Heart right ventricle (tissue), 16 donors: ENCODE data around the gene DUSP28. TPM values are rescaled to one million over a fixed set of nuclear protein-coding genes. Genes with fewer than 3 reads are reported as not detected.
A peak's percentile ranks its signal among the peaks of the same experiment; 100 is the strongest.

ENCODE experiments used
- ATAC-seq, 8 donors: fragments of 200-7000 bp; cut with Tn5 transposase; one replicate each; pipeline ENCODE4 v1.9.1; 2020; ENCODE audit warnings: mild to moderate bottlenecking in 8 of 8, moderate library complexity in 8 of 8, moderate number of reproducible peaks in 1 of 8
- DNase-seq, 2 donors: peaks; one replicate each; pipeline ENCODE4 v3.0.0-alpha.2; 2020
- H3K27ac ChIP-seq, 10 donors: fragments of 200-600 bp; sonication (generic) in 2 of 10; one replicate each; pipeline versions ENCODE4 v1.5.0 to v1.8.0; 2020 to 2022; ENCODE audit warnings: mild to moderate bottlenecking in 3 of 10
- H3K27me3 ChIP-seq, 7 donors: fragments of 200-600 bp; one replicate each; pipeline ENCODE4 v1.8.0; 2021 to 2022; ENCODE audit warnings: mild to moderate bottlenecking in 2 of 7
- H3K36me3 ChIP-seq, 9 donors: fragments of 200-600 bp; sonication (generic) in 1 of 9; one replicate each; pipeline versions ENCODE4 v1.5.0 to v1.8.0; 2020 to 2022; ENCODE audit warnings: mild to moderate bottlenecking in 2 of 9
- H3K4me1 ChIP-seq, 9 donors: fragments of 200-600 bp; sonication (generic) in 1 of 9; one replicate each; pipeline versions ENCODE4 v1.5.0 to v1.8.0; 2020 to 2022; ENCODE audit warnings: mild to moderate bottlenecking in 4 of 9
- H3K4me3 ChIP-seq, 10 donors: fragments of 200-600 bp; sonication (generic) in 2 of 10; one replicate each; pipeline versions ENCODE4 v1.5.0 to v1.8.0; 2020 to 2022; ENCODE audit warnings: mild to moderate bottlenecking in 7 of 10, moderate library complexity in 2 of 10
- H3K9me3 ChIP-seq, 11 donors: fragments of 200-600 bp in 10 of 11; sonication (generic) in 2 of 11; one replicate each; pipeline versions ENCODE4 v1.5.0 to v1.8.0; 2013 to 2022; ENCODE audit warnings: mild to moderate bottlenecking in 2 of 11, control low read depth in 1 of 11, moderate library complexity in 1 of 11
- WGBS, 2 donors: extraction: QIAGEN DNeasy Blood & Tissue Kit; methylation state at CpG; one replicate each; pipeline ENCODE4 v1.1.7; 2013; ENCODE audit warnings: inconsistent platforms in 1 of 2; 5-methylcytosine and 5-hydroxymethylcytosine counted together
- intact Hi-C, 10 donors: fragments of 100-400 bp; cut with DNase I; formaldehyde crosslinking; loops; one replicate each; pipeline versions ENCODE4 v1.11.1 to v1.14.2; 2022
- polyA plus RNA-seq, 2 donors: library from polyadenylated mRNA; stranded (reverse); fragments of 200-250 nt; gene quantifications; one replicate each; pipeline ENCODE4 v1.2.3, GENCODE V29; 2013
- total RNA-seq, 10 donors: library from RNA; stranded (reverse); fragmentation: NEBNext Ultra II Directional in 3 of 10; extraction: Animal tissue kit (Norgen Biotek cat#: 25700) in 3 of 10; gene quantifications; one replicate each; pipeline versions ENCODE4 v1.2.1 to v1.2.4, GENCODE V29; 2021 to 2023
- TF ChIP-seq, protein P1 (sequence below), 9 donors: fragments of 200-600 bp; sonication (generic) in 2 of 9; IDR thresholded peaks; one replicate each; pipeline versions ENCODE4 v1.5.0 to v1.8.0; 2021 to 2022; ENCODE audit warnings: antibody characterized with exemption in 9 of 9, mild to moderate bottlenecking in 5 of 9, moderate library complexity in 1 of 9
- donor health status: Arrhythmogenic right ventricular cardiomyopathy.
- donor health status: ischemic (EF 13 %, LVEDD 7.1; RV severe dilation, severe dysfunction).
- donor health status: healthy with polysubstance abuse.
- donor health status: DM: no; HTN: yes; CAD: no.
- donor health status: DM: no; HTN: no; CAD: no.
- donor health status: ischemic (EF 25% LVEDD 6.9; RV normal size, moderate dysfunction).
- donor health status: ischemic (EF 25% LVEDD 5.7; RV mildly dilated, moderate dysfunction).
- donor health status: healthy.
- donor health status: DM: yes; HTN: yes; CAD: no.
- donor health status: Ischemic cardiomyopathy.
- donor health status: ischemic (EF 35%, LVEDD 5.7; RV mildly dilated, moderate dysfunction).
- donor health status: nonischemic (EF 11% LVEDD 7.7; RV severe dilation, severe dysfunction).
- donor health status: DM: yes; HTN: yes; CAD: no.
- donor health status: PGD.
- donor health status: ischemic (EF 29% LVEDD 5.4; RV normal size, mild dysfunction).
- donor health status: nonischemic (EF 23%, LVEDD 6.1; RV moderate dilation, normal function).

DUSP28 gene
- total and polyA plus RNA-seq, 12 donors, result 4.7 to 22.1 (median 13.4) TPM

DNA sequence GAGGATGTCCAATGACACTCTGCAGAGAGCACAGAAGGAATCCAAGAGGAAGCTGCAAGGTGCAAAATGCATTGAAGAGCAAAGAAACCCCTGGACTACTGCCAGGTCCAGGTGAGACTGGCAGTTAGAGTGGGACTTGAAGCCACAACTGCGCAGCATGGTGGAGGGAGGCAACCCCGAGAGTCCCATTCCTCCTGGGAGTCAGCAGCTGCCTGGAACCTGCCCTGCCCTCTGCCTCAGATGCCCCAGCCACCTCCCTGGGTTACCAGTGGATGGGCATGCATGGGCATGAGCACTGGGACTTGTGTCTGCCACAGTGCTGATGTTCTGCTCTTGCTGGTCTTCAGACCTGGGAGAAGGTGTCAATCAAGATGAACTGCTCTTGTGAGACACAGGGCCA is 45.5 kb upstream of the DUSP28 start:
- intact Hi-C loops, result loop anchor here in 8 of 10 donors (5.0 to 10.0 kb wide), 7 partner anchors 188 to 330 kb away; no protein-coding TSS in a partner anchor
- H3K27me3 ChIP-seq, result peaks cover 0 to 11% (median 0%) of the 10 kb centered on the region in 7 donors
- H3K9me3 ChIP-seq, result no peaks in the 10 kb centered on the region
- TF ChIP-seq, protein P1, sequence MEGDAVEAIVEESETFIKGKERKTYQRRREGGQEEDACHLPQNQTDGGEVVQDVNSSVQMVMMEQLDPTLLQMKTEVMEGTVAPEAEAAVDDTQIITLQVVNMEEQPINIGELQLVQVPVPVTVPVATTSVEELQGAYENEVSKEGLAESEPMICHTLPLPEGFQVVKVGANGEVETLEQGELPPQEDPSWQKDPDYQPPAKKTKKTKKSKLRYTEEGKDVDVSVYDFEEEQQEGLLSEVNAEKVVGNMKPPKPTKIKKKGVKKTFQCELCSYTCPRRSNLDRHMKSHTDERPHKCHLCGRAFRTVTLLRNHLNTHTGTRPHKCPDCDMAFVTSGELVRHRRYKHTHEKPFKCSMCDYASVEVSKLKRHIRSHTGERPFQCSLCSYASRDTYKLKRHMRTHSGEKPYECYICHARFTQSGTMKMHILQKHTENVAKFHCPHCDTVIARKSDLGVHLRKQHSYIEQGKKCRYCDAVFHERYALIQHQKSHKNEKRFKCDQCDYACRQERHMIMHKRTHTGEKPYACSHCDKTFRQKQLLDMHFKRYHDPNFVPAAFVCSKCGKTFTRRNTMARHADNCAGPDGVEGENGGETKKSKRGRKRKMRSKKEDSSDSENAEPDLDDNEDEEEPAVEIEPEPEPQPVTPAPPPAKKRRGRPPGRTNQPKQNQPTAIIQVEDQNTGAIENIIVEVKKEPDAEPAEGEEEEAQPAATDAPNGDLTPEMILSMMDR (IDR thresholded peaks at IDR 0.05), result no peak
- no peak overlapping the region for H3K4me3 ChIP-seq
- no peak for ATAC-seq
- no peak for DNase-seq
- peaks cover 0 to 21% (median 0%) of the 10 kb centered on the region in 9 donors for H3K36me3 ChIP-seq
- peaks cover 0 to 11% (median under 1%) of the 10 kb centered on the region in 9 donors for H3K4me1 ChIP-seq
- 97 to 98% methylated on average over 2 of the region's 2 CpGs for WGBS, 2 donors
- no peak overlapping the region for H3K27ac ChIP-seq

DNA sequence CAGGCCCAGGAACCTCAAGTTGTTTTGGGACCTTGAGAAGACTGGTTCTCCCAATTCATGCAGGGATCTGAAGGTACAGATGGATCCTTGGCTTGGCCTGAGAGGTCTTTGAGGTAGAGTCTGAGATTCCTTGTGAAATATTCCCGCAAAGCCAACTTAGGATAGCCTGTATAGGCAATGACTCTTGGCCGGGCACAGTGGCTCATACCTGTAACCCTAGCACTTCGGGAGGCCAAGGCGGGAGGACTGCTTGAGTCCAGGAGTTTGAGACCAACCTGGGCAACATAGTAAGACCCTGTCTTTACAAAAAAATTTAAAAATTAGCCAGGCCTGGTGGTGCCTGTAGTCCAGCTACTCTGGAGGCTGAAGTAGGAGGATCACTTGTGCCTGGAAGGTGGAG is 42.8 kb upstream of the DUSP28 start:
- TF ChIP-seq, protein P1 (IDR thresholded peaks at IDR 0.05), result no peak
- DNase-seq (no peak), ATAC-seq (no peak)
- intact Hi-C loops, result loop anchor here in 7 of 10 donors (10.0 kb wide), 3 partner anchors 187 to 327 kb away; no protein-coding TSS in a partner anchor
- Histone ChIP-seq H3K27me3 (peaks cover 0 to 23% (median 0%) of the 10 kb centered on the region in 7 donors), H3K9me3 (peaks cover 0 to 8% (median 0%) of the 10 kb centered on the region in 11 donors), H3K27ac (no peak overlapping the region), H3K4me1 (peaks cover 0 to 20% (median 7%) of the 10 kb centered on the region in 9 donors), H3K36me3 (peaks cover 0 to 9% (median 0%) of the 10 kb centered on the region in 9 donors), H3K4me3 (no peak overlapping the region)
- WGBS, 2 donors, result 95 to 96% methylated on average over 4 of the region's 4 CpGs

DNA sequence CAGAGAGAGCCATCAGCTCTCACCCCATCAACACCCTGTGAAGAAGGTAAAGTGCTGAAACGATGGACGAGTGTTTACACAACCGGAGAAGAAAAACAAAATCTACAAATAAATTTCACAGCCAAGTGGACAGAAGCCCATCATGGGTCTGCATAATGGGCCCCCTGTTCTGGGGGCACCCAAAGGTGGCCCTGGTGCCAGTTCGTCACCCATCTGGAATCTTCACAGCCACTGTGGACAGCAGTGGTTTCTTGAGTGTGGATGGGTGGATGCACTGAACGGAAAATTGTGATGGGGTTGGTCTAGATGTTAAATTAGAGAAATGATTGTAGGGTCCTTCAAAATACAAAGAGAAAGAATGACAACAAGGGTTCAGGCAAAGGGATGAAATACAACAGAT is 41.2 kb upstream of the DUSP28 start:
- H3K27ac ChIP-seq, result no peak overlapping the region
- WGBS, 2 donors, result 89 to 93% methylated on average over 5 of the region's 5 CpGs
- no peak overlapping the region for H3K4me3 ChIP-seq
- peaks cover 0 to 9% (median 0%) of the 10 kb centered on the region in 11 donors for H3K9me3 ChIP-seq
- H3K4me1 ChIP-seq, result peaks cover 0 to 15% (median 7%) of the 10 kb centered on the region in 9 donors
- intact Hi-C loops, result loop anchor here in 7 of 10 donors (10.0 kb wide), 3 partner anchors 186 to 326 kb away; no protein-coding TSS in a partner anchor
- DNase-seq (no peak), ATAC-seq (no peak)
- H3K27me3 ChIP-seq, result peaks cover 0 to 23% (median 0%) of the 10 kb centered on the region in 7 donors
- H3K36me3 ChIP-seq, result peaks cover 0 to 24% (median 4%) of the 10 kb centered on the region in 9 donors
- TF ChIP-seq, protein P1 (IDR thresholded peaks at IDR 0.05), result no peak

DNA sequence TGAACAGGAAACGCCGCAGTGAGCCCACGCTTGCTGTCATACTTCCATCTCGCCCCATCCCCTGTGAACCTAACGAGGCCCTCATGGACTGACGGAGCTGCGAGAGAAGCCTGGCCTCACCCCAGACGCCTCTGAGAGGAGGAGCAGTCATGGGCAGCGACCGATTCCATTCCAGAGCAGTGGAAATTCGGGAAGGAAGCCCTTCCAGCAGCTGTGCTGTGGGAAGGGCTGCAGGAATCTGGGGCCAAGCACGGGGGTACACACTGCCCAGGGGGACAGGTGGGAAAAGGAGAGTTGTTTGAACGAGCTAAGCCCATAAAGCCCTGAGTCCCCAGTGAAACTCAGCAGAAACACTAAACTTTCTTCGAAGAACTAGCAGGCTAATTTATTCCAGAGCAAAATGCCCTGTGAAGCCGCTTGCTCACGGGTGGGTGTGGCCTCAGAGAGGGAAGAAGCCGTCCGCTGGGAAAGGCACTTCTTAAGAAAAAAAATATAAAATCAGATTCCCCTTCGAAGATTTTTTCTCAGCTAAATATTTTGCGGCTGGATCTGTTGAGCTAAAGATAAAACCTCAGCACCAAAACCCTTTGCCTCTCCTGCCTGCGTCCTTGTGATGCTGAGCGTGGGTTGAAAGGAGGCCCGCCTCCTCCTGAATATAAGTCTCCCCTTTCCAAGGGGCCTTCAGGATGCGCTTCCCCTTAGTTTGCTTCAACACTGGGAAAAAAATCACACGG is 40.6 kb upstream of the DUSP28 start:
- intact Hi-C loops, result loop anchor here in 8 of 10 donors (10.0 kb wide), 3 partner anchors 185 to 325 kb away; no protein-coding TSS in a partner anchor
- peaks cover 0 to 30% (median 4%) of the 10 kb centered on the region in 9 donors for H3K36me3 ChIP-seq
- no peak overlapping the region for H3K27ac ChIP-seq
- peaks cover 0 to 23% (median 0%) of the 10 kb centered on the region in 7 donors for H3K27me3 ChIP-seq
- H3K4me1 ChIP-seq, result peaks cover 0 to 12% (median 6%) of the 10 kb centered on the region in 9 donors
- H3K4me3 ChIP-seq, result peak overlapping the region in 2 of 10 donors; percentile 4 to 18
- DNase-seq, result no peak
- ATAC-seq, result peak in 2 of 8 donors; percentile 39 to 48
- TF ChIP-seq, protein P1 (IDR thresholded peaks at IDR 0.05), result no peak
- whole genome bisulfite sequencing, 2 donors, result 33 to 40% methylated on average over 25 of the region's 25 CpGs
- peaks cover 0 to 12% (median 0%) of the 10 kb centered on the region in 11 donors for H3K9me3 ChIP-seq
